Pons (tissue), 1 donor: ENCODE data around the gene WNT11.

Experiments used
- DNase-seq: peaks from one replicate; pipeline ENCODE4 v3.0.0-alpha.2; 2016; ENCODE audit warnings: low spot score

Gene WNT11

GRCh38 chr11:76237914-76238313 lies 31.6 kb upstream of the WNT11 start:
- no peak for DNase-seq

GRCh38 chr11:76237000-76237649 lies 30.8 kb upstream of the WNT11 start:
- DNase-seq = no peak

- peak; percentile 7 for DNase-seq
These were observed 30.0 kb upstream of the WNT11 start for GRCh38 chr11:76236092-76236999.

GRCh38 chr11:76235233-76236091 lies 29.2 kb upstream of the WNT11 start:
- DNase-seq = peak; percentile 95

- peak; percentile 61 for DNase-seq
These were observed 28.3 kb upstream of the WNT11 start for GRCh38 chr11:76234416-76235232.

GRCh38 chr11:76234021-76234415 lies 27.7 kb upstream of the WNT11 start:
- no peak for DNase-seq

DNA sequence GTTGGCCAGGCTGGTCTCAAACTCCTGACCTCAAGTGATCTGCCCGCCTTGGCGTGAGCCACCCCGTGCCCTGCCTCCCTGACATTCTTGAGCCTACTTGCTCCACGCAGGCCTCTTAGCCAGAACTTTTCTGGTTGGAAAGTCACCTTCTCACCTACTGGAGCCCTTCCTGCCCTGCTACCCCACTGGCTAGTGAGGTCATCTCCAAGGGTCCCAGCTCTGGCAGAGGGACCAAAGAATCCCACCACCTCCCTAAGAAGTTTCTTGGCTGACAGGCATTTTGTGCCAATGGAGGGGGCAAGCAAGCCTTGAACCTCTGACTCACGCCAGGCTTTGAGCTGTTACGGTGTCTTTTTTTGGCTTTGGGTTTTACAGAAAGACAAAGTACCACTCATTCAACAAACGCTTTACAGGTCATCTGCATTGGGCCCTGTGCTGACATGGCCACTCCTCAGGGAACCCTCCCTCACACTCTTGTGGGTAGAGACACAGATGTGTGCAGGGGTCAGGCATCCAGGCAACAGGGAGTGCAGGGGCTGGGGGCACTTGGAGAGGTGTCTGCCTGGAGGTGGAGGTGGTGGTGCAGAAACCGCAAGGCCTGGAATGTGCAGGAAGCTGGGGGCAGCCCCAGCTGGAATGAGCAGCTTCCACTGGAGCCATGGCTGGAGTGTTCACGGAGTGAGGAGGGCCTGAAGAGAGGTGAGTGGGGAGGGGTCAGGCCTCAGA lies 27.1 kb upstream of the WNT11 start:
- no peak for DNase-seq

- DNase-seq = no peak
These were observed 25.8 kb upstream of the WNT11 start for GRCh38 chr11:76232026-76232665.

GRCh38 chr11:76231121-76231738 lies 24.9 kb upstream of the WNT11 start:
- DNase-seq = no peak

GRCh38 chr11:76230392-76230791 lies 24.1 kb upstream of the WNT11 start:
- no peak for DNase-seq

DNA sequence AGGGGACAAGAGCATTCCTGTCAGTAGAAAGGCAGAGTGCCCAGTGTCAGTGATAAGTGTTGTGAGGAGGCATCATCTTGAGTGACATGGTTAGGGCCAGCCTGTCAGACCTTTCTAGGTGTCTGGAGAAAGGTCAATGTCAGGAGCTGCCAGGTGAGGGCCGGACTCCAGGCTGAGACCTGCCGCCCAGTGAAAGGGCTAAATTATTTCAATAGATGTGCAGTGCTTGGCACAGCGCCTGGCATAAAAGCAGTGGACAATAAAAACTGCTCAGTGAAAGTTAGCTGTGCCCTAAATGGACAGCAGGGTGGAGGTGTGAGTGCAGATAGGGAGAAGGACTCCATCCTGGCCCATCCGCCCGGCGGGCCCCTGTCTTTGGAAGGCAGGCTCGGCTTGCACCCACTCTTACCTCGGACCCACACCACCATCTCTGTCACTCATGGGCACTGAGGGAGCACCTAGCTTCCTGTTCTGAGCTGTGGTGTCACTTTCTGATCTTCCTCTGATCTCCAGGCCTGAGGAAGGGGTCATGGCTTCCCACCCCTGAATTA lies 23.5 kb upstream of the WNT11 start:
- DNase-seq = no peak

- DNase-seq = no peak
These were observed 22.5 kb upstream of the WNT11 start for GRCh38 chr11:76228875-76229149.

- DNase-seq = no peak
These were observed 22.0 kb upstream of the WNT11 start for GRCh38 chr11:76228071-76228874.

GRCh38 chr11:76226626-76227025 lies 20.3 kb upstream of the WNT11 start:
- no peak for DNase-seq

- no peak for DNase-seq
These were observed 18.9 kb upstream of the WNT11 start for GRCh38 chr11:76225122-76225611.

DNA sequence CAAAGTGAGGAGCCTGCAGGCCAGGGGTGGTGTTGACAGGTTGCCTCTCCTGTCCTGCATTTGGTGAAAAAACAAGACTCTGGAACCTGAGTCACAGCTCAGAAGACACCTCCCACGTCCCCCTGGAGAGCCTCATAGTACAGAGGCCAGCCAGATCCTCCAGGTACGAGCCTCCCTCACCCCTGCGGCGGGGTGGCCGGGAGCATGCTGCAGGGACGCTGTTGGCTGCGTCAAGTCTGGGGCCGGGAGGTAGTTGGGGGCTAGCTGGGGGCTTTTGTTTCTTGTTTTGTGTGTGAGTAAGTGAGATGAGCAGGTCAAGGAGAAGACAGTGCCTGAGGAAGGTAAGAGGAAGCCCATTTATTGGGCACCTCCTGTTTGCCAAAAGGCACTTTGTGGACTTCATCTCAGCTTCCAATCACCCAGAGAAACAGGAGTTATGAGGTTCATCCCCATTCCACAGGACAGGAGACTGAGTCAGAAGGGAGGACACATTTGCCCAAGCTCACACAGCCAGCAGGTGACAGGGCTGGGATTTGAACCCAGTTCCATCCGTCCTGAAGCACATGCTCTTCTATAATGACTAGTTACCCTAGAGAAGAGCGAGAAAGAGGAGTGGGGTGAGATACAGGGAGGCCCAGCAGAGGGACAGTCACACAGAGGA lies 18.3 kb upstream of the WNT11 start:
- DNase-seq = no peak

DNA sequence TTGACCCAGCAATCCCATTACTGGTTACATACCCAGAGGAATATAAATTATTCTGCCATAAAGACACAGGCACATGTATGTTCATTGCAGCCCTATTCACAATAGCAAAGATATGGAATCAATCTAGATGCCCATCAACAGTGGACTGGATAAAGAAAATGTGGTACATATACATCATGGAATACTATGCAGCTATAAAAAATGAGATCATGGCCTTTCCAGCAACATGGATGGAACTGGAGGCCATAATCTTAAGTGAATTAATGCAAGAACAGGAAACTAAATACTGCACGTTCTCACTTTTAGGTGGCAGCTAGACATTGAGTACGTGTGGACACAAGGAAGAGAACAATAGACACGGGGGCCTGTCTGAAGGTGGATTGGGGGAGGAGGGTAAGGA lies 15.1 kb upstream of the WNT11 start:
- no peak for DNase-seq

DNA sequence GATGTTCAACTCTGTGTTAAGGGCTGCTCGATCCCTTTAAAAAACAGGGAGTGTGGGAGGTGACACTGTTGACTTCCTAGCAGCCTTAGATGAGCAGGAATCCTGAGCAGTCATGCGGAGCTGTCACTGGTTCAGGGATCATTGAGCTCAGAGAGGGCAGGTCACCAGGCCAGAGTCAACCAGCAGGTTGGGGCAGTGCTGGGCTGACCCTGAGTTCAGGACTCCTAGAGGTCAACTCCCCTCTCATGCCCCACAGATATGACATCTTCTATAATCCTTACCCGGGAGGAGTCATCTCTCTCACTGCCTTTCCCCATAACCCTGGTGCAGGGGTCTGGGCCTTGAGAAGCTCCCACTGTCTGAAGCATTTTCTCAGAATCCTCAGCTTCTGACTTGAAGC lies 12.9 kb upstream of the WNT11 start:
- no peak for DNase-seq
